GM21390 (cell line): Measurements from ENCODE around the gene RNF227.

Experiments
- ATAC-seq: cut with Tn5 transposase; IDR thresholded peaks from one replicate; pipeline ENCODE4 v1.9.1; 2021; ENCODE audit not compliant: unreplicated experiment

Gene RNF227

DNA sequence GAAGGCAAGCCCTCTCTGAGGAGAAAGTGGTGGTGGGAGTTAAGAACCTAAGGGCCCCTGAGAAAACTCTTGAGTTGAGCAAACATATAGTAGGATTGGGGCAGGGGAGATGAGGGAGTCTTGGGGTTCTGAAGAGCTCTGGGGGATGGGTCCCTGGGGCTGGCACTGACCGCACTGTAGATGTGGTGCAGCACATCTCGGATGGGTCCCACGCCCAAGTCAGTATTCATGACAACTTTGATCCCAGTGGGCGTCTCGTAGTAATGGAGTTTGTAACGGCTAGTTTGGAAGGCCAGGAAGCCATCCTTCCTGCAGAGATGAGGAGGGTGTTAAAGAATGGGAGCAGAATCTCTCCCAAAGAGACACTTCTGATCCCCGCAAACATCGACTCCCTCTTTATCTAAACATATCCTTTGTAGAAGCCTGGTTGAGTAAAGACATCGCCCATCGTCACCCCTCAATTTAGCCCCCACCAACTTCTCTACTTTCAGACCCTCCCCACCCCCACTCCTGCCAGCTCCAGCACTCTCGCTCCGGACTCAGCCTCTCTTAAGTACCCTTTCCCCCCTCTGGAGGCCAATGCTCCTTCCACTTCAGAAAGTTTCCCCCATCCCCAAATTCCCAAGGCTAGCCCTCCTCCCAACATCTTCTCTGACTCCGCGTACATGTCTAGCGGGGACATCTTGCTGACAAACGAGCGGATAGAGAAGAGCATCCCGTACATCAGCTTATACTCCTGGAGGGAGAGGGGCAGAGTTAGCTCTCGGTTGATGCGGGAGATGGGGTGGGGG is 14.9 kb upstream of the RNF227 start:
- ATAC-seq = no peak

DNA sequence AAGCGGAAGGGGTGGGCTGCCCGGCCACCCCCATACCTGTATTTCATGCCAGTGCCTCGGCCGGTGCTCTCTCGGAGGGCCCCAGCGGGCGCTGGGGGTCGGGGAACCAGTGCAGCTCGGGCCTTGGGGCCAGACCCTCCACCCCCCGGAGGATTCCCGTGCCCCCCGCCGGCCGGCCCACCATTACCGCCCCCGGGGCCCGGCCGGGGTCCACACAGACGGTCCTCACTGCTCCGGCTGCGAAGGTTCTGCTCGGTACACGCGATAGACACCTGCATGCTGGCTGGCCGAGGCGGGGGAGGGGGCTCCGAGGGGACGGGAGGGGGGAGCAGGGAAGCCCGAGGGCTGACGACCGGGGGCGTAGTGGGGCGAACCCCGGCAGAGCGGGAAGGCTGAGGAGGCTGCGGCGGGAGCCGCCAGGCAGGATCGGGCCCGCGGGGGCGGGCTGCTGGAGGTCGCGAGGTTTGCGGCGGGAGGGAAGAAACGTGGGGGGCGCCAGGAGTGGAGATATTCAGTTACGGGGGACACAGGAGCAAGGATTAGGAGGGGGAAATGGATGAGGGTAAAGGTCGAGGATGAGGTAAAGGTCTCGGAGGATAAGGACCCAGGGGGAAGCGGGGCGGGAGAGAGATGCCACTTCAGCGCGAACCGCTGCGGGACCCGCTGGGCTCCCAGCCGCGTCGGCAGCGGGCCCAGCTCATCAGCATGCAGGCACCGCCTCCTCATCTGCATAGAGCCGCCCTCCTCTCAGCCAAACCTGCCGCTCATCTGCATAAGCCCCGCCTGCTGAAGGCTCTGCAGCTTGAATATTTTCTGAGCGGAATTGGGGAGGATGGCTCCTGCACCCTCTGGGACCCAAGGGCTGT is 13.3 kb upstream of the RNF227 start, which contains the start of gene KCNAB3:
Gene KCNAB3, minus strand, starts transcription at position 699 of the 866 bp plus-strand sequence. Its CDS starts 421 bp downstream, at position 278.
- ATAC-seq = no peak

DNA sequence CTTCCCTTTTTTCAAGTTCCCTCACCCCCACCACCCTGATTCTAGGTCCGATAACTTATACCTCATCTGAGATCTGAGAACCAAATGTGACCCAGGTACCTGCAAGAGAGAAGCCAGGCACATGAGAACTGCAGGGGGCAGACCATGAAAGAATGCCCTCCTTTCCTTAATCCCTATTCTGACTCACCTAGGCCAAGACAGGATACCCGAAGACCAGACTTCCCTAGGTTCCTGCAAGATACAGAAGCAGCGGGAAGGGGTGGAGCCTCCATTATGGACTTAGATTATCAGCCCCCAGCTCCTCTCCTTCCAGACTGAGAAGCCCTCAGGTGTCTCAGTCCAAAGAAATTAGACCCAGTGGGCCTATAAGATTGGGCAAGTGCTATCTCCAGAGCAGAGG is 11.5 kb upstream of the RNF227 start:
- ATAC-seq = no peak

DNA sequence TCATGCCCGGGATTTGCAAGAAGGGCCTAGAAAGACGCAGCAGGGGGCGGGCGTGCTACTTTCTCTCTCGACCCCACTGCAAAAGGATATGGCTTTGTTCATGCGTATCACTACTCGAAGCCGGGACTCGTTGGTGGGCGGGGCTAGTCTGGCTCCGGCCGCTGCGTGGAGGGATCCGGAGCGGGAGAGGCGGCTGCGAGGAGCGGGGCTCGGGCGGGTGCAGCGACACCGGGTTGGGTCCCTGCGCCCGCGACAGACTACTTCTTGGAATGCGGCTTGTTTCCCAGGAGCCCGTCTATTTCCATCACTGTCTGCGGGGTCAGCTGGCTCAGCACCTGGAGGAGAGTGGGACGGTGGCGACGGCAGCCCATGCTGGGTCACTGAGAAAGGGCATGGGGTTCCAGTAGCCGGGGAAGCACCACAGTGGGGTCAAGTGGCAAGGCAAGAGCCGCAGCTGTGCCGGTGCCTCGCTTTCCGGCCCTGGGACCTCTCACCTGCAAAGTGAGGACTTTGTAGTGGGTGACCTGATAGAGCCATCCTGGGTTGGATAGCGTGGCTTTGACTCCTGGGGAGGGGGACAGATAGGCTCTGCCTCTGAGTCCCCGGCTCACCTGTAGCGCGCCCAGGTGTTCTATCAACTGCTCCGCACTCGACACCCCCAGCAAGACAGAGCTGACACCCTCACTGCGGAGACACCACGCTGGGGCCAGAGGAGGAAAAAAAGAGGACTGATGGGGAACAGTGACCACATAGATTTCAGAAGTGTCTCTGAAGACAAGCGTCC is 6.9 kb upstream of the RNF227 start:
- ATAC-seq = no peak

DNA sequence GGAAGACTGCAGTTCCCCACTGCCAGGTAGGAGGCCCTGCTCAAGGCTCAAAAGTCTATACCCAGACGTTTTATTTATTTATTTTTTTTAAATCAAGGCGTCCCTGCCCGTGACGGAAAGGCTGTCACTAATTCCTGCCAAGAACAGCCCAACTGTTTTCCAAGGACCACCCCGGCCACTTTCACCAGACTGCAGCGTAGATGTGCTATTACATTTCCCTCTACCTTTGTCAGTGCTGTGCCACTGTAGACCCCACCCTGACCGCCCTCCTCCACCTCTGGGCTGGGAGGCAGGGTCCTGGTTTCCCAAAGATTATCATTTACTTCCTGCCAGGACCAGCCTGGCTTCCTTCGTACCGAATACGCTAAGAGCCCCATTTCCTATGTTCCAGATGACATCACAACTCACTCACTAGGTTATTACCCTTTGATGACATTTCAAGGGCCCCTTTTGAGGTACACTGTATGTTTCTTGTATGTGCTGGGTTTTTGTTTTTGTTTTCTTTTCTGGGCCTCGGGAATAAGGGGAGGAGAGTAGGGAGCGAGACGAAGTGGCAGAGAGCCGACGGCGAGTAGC is 6.3 kb upstream of the RNF227 start:
- ATAC-seq = no peak

DNA sequence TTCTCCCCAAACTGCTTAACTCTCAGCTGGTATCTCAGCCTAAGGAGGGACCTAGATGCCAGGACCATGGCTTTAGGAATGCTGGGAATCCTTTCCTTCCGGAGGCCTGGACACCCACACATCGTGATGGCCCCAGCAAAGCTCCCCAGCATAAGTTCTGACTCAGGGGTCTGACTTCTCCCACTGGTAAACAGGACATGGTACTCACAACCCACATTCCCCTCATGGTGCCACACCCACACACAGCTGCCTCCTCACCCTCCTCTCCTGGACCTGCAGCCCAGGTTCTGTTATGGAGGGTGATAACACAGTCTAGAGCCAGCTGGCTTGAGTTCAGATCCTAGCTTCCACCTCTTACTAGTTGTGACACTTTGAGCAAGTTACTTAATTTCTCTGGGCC is 719 bp upstream of the RNF227 start:
- ATAC-seq = no peak

DNA sequence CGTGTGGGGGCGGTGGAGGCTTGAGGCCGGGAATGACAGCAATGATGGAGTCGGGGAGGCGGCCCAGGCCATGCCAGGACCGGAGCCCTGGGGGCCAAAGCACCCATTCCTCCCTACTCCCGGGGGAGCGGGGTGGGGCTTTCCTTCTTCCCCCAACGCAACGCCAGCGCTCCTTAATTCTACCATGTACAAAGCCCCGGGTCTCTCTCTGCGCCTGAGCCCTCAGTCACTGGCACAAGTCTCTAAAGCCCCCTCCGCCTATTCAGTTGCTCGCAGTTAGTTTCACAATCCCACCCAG is 245 bp upstream of the RNF227 start:
- ATAC-seq = no peak

DNA sequence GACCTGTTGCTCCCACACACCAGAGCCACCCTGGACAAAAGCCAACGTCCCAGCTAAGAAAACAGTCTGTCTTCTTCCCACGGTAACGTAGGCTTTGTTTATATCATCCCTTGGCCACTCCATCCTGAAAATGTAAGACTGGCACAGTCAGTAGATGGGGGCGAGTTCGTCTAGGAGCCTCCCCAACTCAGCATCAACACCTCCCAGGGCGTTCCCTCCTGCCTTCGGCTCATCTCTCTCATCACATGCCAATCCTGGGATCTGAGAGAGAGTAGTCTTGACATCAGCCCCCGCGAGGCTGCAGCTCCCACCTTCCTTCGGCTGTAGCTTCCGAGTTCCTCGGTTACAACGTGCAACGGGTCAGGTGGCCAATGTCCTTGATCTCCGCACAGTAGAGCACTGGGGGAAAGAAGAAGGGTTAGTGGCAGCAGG is 894 bp downstream of the RNF227 start:
- ATAC-seq = peak; percentile 21

DNA sequence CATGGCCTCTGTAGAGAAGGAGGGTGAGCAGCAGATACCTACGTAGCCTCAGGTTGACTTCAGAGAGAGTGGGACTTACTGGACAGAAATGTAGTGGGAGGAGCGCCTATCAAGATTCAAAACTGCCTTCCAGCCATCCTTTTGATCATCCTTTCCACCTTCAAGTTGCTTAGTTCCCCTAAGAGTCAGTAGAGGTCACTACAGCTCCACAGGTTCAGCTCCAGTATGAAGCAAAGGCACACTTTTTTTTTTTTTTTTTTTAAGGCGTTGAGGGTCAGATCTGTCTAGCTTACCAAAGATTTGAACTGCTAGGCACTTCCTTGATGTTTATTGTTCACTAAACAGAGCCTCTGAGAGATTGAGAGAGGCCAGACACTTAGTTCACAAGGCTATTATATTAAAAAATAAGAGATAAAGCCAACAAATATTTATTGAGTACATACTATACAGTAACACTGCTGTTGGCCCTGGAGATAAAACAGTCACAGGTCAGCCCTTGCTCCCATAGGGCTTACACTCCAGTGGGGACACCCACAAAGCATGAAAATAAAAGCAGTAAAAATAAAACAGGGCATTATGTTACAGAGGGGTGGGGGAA is 3.1 kb downstream of the RNF227 start:
- ATAC-seq = no peak

DNA sequence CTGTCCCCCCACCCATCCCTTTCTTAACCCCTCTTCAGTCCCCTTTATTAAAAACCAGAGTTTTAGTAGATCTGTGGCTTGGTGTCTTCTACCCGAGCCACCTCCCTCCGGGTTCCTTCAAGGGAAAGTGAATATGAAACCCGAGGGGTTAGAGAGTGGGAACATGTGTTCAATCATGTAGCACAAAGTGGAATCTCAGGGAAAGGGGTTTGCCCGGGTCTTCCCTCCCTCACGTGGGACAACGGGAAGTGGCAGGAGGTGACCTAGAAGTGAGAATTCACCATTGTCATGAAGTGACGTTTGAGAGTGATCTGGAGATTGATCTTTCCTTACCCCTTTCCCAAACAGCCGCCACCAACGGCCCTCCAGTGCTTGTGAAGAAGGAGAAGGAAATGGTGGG is 5.0 kb downstream of the RNF227 start:
- no peak for ATAC-seq

DNA sequence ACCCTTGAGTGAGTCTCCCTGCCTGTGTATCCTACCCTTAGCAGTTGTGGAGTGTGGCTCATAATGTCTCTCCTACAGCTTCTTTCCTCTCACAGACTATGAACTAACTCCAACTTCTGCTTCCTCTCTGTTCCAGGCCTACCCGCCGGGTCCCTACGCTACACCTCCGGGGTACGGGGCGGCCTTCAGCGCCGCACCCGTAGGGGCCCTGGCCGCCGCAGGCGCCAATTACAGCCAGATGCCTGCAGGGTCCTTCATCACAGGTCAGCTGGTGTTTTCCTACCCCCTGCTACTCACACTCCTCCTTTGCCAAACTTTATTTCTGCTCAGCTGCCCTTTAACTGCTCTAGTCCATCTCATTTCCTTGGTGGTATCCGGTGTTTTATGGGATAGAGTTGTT is 5.4 kb downstream of the RNF227 start:
- no peak for ATAC-seq

DNA sequence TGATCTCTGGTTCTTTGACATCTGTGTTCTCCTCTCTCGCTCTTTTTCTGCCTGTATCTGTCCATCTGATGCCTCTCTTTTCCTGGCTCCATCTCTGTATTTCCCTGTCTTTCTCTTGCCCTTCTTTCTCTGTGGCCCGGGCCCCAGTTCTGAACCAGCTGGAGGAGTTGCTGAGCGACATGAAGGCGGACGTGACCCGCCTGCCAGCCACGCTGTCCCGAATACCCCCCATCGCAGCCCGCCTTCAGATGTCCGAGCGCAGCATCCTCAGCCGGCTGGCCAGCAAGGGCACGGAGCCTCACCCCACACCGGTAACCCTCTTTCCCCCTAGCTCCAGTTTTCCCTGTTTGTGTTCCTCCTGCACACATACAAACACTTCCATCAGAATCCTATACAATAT is 5.8 kb downstream of the RNF227 start:
- ATAC-seq = no peak

DNA sequence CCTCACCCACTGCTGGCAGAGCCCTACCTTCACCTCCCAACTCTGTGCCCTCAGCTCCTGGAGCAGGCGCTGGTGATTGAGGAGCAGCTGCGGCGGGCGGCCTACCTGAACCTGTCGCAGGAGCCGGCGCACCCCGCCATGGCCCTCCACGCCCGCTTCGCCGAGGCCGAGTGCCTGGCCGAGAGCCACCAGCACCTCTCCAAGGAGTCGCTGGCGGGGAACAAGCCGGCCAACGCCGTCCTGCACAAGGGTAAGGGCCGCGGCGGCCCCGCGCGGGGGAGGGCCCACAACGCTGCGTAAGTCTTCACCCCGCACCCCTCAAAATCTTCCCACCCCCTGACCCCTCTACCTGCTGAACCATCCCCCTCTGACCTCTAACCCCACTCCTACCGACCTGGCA is 7.0 kb downstream of the RNF227 start:
- no peak for ATAC-seq

DNA sequence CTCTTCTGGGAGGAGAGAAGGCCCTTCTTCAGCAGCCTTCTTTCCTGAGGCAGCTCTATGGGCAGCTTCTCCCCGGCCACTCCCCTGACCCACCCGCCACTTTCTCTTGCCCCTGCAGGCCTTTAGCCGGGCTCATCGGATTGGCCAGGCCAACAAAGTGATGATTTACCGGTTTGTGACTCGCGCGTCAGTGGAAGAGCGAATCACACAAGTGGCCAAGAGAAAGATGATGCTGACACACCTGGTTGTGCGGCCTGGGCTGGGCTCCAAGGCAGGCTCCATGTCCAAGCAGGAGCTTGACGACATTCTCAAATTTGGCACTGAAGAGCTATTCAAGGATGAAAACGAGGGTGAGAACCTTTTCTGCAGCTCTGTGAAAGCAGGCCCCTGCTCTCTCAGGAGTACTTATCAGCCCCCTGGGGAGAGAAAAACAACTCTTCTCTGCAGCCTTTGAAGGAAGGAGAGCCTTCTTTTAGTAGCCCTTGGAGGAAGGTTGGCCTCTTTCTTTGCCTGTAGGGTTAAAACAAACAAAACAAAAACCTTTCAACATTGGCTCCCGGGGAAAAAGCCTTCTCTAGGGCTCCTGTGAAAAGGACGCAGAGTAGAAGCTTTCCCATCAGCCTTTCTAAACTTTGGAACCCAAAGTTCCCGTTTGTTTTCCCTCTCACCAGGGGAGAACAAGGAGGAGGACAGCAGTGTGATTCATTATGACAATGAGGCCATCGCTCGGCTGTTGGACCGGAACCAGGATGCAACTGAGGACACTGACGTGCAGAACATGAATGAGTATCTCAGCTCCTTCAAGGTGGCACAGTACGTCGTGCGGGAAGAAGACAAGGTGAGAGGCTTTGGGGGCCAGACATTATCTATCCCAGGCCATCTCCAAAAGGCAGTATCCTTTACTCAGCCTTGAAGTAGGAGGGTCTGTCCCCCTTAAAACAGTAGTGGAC is 12.7 kb downstream of the RNF227 start:
- ATAC-seq = no peak

DNA sequence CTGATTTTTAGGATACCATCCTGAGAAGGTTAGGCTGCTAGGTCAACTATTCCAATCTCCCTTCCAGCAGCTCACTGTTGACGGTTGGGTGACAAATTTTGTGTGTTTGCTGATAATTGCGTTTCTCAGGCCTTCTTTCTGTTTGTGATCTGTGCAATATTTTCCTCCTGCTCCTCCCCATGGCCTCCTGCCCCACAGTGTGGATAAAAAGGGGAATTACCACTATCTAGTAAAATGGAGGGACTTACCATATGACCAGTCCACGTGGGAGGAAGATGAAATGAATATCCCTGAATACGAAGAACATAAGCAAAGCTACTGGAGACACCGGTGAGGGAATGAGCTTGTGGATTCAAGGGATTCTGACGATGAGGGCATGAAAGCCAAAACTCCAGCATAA is 18.3 kb downstream of the RNF227 start:
- no peak for ATAC-seq

DNA sequence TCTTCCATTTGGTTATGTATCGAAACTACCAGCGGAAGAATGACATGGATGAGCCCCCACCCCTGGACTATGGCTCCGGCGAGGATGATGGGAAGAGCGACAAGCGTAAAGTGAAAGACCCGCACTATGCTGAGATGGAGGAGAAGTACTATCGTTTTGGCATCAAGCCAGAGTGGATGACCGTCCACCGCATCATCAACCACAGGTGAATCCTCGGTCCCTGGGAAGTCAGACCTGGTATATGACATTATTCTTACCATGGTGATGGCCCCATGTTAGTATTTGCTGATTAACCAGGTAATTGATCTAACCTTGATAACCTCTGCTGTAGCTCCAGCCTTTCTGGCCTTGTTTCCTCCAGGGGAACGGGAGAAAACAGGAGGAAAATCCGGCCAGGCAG is 19.0 kb downstream of the RNF227 start:
- ATAC-seq = no peak

DNA sequence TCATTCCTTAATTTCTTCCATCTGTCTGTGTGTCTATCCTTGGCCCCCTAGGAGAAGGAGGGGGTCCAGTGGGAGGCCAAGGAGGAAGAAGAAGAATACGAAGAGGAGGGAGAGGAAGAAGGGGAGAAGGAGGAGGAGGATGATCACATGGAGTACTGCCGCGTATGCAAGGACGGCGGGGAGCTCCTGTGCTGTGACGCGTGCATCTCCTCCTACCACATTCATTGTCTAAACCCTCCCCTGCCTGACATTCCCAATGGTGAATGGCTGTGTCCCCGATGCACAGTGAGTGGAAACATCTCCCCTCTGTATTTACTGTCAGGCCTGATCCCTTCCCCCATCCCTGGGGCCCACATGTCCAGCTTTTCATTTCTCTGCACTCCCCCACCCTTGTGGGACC is 21.2 kb downstream of the RNF227 start:
- no peak for ATAC-seq

DNA sequence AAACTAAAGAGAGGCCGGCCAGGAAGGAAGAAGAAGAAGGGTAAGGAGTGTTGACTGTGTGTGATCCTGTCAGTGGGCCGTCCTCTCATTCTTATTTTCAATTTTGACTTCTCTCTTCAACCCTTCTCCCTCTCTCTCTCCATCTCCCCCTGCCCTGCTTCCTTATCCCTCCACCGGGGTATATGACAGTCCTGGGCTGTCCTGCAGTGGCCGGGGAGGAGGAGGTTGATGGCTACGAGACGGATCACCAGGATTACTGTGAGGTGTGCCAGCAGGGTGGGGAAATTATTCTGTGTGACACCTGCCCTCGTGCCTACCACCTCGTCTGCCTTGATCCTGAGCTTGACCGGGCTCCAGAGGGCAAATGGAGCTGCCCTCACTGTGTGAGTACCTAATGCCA is 21.9 kb downstream of the RNF227 start:
- no peak for ATAC-seq

DNA sequence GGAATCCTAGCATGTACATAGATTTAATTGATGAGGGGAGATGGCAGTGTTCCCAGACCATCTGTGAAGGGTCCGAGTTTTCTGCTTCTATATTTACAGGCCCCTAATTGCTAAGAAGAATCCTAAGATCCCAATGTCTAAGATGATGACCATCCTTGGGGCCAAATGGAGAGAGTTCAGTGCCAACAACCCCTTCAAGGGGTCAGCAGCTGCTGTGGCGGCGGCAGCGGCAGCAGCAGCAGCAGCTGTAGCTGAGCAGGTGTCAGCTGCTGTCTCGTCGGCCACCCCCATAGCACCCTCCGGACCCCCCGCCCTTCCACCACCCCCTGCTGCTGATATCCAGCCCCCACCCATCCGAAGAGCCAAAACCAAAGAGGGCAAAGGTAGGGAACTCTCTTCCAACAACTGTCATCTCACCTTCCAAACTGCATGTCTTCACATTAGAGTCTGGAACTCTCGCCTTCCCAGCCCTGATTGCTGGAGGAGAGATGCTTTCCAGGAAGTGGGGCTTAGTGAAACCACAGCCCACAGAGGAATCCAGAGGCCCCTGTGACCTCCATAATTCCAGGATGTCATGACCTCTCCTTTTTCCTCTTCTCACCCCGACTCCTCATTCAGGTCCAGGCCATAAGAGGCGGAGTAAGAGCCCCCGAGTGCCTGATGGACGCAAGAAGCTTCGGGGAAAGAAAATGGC is 22.8 kb downstream of the RNF227 start:
- no peak for ATAC-seq
